DND-41 (cell line): Measurements from ENCODE around the gene CMC4.

Experiments used
- EZH2 ChIP-seq: IDR thresholded peaks from 3 replicates; pipeline ENCODE4 v1.6.1; 2012; ENCODE audit warnings: borderline replicate concordance, low read depth, mild to moderate bottlenecking, moderate library complexity, low read length, inconsistent platforms; ENCODE audit not compliant: severe bottlenecking
- TF ChIP-seq, protein P1 (sequence below): IDR thresholded peaks from 2 replicates; pipeline ENCODE4 v1.5.1; 2012; ENCODE audit warnings: borderline replicate concordance, low read length, moderate library complexity, mild to moderate bottlenecking; ENCODE audit not compliant: poor library complexity, severe bottlenecking; ENCODE audit errors: extremely low read depth

DNA sequence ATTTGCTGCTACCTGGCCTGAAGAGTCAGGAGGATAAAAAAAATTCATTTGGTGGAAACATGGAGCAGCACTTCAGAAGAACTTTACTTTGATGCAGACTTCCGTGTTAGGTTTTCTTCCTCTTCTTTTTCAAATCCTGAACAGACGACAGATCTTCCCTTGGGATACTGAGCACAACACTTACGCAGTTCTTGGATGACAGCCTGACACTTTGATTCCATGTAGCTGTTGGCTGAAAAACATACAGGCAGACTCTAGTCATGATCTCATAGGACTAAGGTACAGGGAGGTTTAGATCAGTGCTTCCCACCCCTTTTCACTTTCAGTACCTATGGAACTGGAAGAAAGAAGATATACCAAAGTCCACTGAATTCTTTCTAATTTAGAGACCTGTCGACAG, 9.2 kb downstream of the CMC4 start:
- TF ChIP-seq, protein P1, sequence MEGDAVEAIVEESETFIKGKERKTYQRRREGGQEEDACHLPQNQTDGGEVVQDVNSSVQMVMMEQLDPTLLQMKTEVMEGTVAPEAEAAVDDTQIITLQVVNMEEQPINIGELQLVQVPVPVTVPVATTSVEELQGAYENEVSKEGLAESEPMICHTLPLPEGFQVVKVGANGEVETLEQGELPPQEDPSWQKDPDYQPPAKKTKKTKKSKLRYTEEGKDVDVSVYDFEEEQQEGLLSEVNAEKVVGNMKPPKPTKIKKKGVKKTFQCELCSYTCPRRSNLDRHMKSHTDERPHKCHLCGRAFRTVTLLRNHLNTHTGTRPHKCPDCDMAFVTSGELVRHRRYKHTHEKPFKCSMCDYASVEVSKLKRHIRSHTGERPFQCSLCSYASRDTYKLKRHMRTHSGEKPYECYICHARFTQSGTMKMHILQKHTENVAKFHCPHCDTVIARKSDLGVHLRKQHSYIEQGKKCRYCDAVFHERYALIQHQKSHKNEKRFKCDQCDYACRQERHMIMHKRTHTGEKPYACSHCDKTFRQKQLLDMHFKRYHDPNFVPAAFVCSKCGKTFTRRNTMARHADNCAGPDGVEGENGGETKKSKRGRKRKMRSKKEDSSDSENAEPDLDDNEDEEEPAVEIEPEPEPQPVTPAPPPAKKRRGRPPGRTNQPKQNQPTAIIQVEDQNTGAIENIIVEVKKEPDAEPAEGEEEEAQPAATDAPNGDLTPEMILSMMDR: no peak
- no peak for TF ChIP-seq EZH2
